ENCODE measurements around the gene PPARGC1A.

- TF ChIP-seq PAX5 (IDR thresholded peaks at IDR 0.05; ENCODE audit: insufficient read depth, low read length, severe bottlenecking), result no peak
- TF ChIP-seq POLR2A (IDR thresholded peaks at IDR 0.05; ENCODE audit: low read depth, low read length), result no peak
These were observed 3.8 kb downstream of the PPARGC1A start for GRCh38 chr4:23885943-23886590.
